ENCODE data around the gene ANO2.

GRCh38 chr12:5557906-5558305, 387.2 kb downstream of the ANO2 start:
- TF ChIP-seq RAD21 (conservative IDR thresholded peaks at IDR 0.05) (no peak), CTCF (IDR thresholded peaks at IDR 0.05; ENCODE audit: poor library complexity, severe bottlenecking) (no peak)

All from neural cell (in vitro differentiated cells).